GM18517 (cell line): ENCODE measurements around the gene ACSS1.

Experiments
- ATAC-seq: cut with Tn5 transposase; IDR thresholded peaks from one replicate; pipeline ENCODE4 v1.9.1; 2021; ENCODE audit warnings: mild to moderate bottlenecking, moderate library complexity; ENCODE audit not compliant: unreplicated experiment

ACSS1 gene

DNA sequence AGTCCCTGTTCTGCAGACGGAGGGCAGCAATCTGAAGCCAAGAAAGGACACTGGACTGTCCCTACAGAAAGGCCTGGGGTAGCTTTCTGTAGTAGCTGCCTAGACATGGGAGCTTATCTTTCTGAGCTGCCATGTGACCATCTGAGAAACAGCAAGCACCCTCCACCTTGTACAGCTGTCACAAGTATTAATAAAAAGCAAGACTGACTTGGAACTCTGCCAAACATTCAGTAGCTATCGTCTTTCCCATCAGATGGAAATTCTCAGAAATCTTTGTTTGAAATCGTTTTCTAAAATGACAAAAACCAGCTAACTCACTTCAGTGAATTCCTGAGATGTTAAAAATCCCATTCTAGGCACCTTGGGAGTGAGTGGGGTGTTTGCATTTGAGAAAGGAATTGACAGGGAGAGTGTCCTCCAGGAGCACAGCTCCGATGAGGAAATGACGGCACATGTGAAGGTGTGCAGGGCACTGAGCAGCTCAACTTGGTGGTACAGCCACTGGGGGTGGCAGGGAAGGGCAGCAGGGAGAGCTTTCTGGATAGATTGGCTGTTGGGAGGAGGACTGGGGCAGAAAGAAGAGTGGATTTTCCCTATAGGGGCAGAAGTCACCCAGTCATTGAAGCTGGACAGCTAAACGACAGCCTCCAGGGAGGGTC is 24.5 kb downstream of the ACSS1 start:
- ATAC-seq = no peak

DNA sequence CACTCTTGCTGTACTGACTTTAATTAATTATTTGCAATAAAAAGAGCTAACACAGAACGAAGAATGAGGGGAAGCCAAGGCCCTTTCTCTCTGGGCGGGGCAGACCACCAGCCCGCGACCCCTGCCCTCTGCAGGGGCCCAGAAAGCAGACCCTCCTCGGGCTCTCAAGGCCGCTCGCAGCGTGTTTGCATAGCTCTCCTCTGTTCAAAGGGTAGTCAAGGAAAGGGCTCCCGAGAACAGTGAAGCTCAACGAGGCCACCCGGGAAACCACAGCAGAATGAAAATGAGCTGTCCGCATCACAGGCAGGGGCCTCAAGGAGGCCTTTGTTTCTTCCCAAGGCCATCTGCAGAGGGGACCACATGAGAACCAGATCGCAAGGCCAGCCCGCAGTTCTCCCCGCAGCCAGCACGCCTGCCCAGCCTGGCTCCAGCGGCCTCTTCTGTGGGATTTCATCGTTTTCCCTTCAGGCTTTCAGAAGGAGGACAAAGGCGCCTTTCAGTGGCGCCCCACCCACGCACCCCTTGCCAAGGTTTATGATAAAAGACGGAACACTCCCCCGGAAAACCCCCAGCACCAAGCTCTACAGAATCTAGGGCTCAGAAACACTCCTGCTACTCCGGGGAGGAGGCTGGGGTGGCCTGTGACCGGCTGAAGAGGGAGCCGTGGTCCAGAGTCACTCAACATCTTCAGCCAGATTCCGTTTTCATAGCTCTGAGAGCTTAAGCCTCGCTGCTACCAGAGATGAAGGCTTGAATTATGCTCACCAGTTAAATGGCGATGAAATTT is 25.3 kb downstream of the ACSS1 start:
- no peak for ATAC-seq

DNA sequence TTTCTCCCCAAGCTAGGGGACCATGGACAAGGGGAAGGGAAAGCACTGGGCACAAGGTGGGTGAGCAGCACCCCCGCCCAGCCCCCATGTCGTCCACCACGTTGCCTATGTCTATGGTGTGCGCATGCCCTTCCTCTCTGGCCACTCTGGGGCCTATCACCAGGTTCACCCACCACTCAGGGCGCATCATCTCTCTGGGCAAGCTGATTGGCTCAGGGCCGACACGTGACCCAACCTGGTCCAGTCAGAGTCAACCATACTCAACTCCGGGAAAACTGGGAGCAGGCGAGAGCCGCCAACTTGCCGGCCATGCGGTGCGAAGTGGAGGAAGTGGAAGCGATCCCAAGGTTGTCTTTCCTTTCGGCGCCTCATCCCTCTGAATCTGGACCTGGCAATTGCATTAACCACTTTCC is 25.9 kb downstream of the ACSS1 start:
- ATAC-seq = no peak

DNA sequence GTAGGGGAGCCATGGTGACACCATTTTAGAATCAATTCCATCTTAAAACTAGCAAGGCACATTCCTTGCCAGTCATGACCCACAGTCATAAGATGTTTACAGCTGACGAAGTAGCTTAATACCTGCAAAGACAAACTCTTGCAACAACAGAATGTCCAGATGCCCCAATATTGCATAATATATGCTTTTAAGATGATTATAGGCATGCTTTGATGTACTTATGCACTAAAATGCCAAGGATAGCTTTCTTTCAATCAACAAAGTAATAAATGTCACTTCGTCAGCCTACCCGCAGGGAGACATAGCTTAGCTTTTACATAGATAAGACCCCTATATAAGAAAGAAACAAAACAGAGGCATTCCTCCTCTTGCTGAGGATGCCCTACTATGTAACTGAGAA is 26.7 kb downstream of the ACSS1 start:
- no peak for ATAC-seq

DNA sequence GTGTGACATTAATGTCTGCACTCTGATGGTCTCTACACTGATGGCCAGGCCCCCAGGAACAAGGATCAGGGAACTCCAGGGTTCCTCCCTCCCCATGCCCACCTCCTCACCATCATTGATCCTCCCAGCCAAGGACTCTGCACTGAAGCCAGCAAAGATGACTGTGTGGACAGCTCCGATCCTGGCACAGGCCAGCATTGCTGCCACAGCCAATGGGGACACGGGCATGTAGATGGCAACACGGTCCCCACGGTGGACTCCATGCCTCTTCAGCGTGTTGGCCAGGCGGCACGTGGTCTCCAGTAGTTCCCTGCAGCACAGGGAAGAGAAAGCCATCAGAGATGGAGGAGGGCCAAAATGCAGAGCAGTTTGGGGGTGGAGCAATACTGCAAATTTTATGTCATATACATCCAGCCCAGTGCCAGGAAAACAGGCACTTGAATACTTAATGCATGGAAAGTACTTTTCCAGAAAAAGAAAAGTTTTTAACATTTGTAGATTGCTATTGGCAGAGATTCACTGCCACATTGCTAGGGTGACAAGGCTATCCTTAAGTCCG is 27.2 kb downstream of the ACSS1 start:
- ATAC-seq = no peak

DNA sequence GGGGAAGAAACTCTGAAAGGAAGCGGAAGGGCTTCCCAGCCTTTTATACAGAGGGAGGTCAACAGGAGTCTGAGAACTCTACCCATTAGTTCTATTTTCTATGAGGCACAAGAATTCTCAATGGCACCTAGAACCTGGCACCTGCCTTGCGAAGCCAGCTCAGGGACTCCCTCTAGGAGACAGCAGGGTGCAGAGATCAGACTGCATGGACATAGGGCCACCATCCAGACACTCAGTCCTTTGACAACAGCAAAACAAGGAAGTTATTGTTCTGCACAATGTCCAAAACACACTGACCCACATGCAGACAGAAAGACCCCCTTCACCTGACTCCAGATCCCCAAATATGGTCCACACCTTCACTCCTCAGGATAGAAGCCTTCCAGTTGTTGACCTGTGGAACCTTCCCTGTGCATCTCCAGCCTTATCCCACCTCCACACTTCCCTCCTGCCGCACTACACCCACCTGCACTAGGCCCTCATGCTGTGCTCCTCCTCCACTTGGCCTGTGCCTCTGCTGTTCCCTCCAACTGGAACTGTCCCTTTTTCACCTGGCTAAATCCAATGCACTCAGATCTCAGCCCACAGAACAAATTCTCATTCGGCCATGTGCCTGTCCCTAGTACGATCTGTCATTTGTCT is 27.8 kb downstream of the ACSS1 start:
- no peak for ATAC-seq

DNA sequence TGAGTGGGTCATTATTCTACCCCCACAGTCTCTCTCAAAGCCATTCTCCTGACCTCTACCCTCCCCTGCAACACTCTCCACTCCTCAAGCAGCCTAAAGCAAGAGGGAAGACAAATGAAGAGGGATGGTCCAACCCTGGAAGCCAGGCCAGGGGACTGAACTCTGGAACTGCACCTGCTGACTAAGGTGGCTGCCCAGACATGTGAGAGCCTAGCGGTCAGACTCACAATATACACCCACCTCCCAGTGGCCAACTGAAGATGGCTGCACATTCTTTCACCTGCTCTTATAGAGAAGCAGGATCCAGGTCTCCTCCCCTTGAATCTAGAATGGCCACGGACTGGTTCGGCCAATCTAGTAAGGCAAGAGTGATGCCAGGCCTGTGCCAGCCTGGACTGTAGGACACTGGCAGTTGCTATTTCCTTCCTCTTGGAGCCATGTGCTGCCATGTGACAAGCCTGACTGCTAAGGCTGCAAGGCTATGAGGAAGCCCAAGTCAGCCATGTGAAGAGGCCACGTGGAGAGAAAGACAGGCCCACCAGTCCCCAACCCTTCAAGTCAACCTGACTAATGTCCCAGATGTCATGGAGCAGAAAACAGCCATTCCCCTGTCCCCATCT is 31.8 kb downstream of the ACSS1 start:
- no peak for ATAC-seq

DNA sequence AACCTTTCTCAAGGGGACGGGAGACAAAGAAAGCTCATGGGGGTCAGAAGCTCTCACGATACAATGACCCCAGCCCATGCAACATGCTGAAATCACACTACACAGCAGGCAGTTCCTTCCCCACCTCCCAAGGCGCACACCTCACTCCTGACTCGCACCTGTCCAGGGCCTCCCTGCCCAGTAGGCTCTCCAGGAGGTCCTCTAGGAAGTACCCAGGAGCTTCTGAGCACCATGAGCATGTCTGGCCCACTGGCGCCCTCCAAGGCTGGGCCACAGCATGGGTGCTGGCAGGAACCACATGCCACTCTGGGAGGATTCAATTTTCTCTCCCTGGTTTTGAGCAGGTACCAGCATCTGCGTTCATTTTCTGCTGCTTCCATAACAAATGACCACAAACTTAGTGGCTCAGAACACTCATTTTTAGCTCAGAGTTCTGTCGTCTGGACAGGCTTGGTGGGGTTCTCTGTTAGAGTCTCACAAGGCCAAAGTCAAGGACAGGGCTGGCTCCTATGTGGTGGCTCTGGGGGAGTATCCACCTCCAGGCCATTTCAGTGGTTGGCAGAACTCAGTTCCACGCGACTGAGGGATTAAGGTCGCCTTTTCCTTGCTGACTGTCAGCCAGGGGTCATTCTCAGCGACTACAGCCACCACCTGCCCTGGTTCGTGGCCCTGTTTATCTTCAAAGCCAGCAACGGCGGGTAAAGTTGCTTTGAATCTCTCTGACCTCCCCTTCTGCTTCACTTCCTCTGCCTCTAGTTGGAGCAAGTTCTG is 32.7 kb downstream of the ACSS1 start:
- ATAC-seq = no peak

DNA sequence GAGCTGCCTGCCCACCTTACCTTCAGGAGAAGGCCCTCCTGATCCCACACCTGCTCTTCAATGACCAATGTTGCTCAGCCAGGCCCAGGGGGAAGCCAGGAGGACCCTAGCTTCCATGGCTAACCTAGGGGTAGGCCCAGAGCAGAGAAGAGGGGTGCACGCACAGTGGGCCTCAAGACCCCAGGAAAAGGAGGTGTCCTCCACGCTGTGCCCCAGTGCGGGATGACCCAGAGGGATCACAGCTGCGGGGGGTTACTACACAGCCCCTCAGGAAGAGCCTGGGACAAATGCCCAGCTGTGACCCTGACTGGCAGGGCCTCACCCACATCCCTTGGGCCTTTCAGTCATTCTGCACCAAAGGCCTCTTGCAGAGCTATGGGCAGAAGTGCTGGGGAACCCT is 33.8 kb downstream of the ACSS1 start:
- no peak for ATAC-seq

DNA sequence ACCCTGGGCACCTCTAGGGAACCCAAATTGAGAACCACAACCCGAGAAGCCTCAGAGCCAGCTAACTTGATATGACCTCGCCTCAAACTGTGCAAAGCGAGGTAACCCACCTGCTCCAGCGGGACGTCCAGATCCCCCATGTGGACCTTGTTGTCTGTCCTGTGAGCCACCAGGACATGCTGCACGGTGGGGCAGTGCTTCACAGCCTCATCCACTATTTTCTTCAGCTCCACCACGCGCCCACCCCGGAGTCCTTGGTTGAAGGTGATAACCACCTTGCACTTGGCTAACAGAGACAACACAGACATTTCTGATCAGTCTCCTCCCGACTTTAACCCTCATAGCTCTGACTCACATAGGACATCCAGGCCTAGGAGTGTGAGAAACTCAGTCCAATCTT is 34.6 kb downstream of the ACSS1 start:
- no peak for ATAC-seq

DNA sequence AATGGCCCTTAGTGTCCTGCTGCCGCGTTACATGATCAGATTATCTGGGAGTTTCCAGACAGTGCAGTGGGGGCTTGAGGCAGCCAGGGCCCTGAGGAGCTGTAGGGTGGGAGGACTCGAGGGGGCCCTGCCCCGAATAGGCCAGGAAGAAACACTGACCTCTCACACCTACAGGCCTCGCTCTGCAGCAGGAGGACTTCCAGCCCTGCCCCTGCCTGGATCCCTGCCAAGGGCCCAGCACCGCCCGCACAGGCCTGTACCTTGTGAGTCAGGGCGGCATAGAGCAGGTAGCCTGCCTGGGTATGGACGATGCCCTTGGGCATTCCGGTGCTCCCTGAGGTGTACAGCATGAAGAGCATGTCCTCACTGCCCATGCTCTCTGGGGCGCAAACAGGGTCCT is 35.3 kb downstream of the ACSS1 start:
- ATAC-seq = no peak

DNA sequence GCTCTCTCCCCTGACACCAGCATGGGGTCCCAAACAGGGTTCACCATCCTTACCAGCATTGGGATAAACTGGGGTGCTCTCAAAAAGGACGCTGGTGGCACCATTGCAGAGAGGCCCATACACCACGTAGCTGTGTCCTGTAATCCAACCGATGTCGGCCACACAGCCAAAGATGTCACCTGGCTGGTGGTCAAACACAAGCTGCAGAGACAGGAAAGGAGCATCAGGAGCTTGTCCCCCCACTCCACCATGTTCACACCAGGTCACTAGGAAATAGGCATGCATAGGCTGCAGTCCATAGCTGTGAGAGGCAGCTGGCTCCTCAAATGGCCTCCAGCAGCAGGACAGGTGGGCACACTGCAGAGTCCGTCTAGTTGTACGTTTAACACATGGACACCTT is 36.6 kb downstream of the ACSS1 start:
- ATAC-seq = no peak

DNA sequence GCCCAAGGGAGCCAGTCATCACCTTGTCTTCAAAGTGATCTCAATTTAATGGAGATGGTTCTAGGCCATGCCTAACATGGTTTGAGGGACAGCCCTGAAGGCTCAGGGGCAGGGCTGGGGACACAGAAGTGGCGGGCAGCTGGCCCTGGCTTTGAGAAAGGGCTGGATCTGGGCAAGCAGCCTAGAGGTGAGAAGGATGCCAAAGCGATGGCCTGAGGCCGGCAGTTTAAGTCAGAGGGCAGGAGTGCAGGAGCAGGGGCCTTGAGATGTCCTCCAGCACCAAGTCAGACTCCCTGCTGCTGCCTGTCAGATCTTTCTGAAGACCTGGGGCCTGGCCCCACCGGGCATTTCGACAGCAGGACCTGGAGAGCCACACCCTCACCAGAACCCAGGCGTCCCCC is 37.0 kb downstream of the ACSS1 start:
- no peak for ATAC-seq

DNA sequence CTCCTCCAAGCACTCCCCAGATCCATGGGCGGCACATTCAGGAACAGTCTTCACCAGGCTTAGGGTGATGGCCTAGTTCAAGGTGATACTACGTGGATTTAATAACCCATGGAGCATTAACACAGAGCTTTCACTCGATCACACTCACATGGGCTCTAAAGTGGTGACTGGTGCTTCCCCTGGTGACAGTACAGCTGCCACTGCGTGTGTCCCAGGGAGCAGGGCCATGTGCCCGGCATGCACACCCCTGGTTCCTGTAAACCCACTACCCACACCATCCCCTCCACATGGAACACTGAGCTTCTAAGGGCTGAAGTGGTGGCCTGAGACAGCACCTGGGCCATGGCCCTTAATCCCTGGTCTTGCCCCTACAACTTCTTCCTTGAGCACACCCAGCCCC is 37.6 kb downstream of the ACSS1 start:
- no peak for ATAC-seq

DNA sequence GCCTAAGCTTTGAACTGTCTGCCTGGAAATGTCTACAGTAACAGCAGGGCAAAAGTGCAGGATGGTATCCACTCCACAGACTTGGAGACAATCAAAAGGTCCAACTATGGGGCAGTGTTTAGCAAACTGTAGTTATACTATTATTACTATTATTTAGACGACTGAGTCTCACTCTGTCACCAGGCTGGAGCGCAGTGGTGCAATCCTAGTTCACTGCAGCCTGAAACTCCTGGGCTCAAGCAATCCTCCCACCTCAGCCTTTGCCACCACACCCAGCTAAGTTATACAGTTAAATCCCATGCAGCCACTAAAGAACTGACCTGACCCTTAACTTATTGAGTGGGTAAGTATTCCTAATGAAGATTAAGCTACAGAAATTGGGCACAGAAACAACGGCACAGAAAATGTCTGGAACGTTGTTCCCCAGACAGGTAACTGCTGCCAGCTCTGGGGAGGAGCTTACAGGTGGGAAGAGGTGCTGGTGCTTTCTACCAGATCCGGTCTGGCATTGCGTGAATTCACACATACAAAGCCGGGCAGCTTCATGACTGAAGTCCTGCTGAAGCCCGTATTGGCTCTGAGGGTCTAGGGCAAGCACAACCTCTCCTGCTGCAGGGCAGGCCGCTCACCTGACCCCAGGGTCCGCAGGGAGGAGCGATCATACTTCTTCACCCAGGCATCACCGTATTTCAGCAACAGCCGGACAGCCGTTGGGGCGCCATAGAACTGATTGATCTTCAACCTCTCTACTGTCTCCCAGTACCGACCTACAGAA is 38.4 kb downstream of the ACSS1 start:
- ATAC-seq = no peak

DNA sequence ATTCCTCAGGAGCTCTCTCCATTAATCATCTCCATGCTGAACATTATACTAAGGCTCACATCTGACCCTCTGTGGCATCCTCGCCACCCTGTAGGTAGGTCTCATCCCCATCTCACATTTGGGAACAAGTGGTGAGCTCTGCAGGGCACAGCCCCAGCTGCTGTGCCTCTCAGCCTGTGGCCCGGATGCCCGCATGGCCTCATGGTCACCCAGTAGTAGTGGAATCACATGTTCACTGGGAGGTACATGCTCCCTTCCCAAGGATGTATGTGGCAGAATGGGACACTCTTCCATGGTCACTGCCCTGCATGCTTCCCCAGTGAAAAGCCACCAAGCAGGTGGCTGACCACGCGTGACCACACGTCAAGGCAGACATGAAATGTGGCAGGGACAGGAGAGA is 39.1 kb downstream of the ACSS1 start:
- ATAC-seq = no peak

DNA sequence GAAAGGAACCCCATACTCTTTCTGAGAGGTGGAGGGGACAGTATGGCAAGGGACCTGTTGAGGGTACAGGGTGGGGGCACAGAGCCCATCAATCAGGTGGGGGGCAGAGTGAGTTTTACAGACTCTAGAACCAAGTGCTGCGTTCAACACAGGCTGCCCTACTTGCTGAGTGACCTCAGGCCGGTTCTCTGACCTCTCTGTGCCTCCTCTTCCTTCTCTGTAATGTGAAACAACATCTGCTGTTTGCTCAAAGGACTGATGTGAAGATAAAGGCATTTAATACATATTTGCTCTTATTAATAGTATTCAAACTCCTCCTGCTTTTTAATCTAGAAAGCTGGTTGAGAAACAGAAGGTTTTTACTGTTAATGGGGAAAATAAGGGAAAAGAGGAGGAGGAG is 39.5 kb downstream of the ACSS1 start:
- ATAC-seq = no peak

DNA sequence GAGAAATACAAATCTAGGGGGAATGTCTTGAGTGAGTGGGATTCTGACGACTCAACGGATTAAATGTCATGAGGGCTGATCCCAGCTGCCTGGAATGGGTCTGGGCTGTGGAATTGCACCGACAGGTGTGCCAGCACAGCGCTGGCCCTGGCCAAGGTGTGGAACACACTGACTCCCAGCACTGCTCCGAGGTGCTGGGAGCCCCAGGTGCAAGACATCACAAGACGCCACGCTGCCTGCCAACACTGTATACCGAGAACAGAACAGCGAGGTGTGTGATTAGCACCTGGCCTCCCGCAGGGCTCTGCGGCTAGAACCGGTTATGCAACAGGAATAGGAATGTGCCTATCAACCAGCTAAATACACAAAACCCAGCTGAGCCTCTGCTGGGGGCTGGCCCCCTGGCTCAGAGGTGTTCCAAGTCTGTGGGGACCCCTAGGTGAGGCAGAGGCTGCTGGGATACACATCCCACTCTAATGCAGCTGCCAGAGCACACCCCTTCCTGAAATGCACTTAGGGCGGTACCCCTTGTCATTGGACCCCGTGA is 40.6 kb downstream of the ACSS1 start:
- no peak for ATAC-seq

DNA sequence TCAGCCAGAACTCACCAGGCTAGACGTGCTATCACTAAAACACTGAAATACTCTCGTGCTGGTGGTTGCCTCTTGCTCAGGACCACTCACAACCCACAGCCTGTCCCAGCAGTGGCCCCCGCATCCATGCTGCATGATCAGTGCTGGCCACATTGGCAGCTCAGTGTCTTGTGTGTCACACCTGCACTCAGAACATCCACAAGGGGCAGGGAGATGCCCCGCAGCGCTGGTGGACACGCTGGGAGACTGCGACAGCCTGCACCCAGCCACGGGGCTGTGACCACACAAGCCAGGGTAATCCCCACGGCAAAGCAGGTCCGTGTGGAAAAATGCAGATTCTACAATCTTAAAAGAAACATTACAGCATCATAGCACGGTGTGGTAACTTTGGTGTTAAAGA is 41.5 kb downstream of the ACSS1 start:
- ATAC-seq = no peak

DNA sequence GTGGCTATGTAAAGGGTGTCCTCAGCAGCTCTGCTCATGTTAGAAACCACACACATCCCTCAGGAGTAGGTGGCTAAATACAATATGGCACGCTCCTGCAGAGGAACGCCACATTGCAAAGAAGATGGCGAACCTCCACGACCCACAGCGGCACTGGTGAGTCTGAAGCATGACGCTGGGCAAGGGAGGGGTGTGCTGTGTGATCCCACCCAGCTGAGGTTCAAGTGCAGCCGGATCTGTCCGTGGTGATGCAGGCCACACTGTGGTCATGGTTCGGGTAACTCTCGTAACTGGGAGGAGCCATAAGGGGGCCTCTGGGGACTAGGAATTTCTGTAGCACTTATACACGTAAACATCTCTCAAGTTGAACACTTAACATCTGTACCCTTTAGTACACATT is 42.0 kb downstream of the ACSS1 start:
- no peak for ATAC-seq
